K562 (cell line): ENCODE results near the gene PITHD1. TPM values are rescaled to one million over a fixed set of nuclear protein-coding genes. Genes with fewer than 3 reads are reported as not detected.

Experiments used
- MBD2 ChIP-seq: sonication (generic); IDR thresholded peaks from 2 replicates; pipeline ENCODE4 v1.6.1; 2016; ENCODE audit warnings: low read depth, borderline replicate concordance
- TRIM28 ChIP-seq: fragments of 450-650 bp; IDR thresholded peaks from 2 replicates; pipeline ENCODE4 v1.6.1; 2017
- ZFX ChIP-seq: sonication (generic); formaldehyde crosslinking; IDR thresholded peaks from 2 replicates; pipeline ENCODE4 v1.8.0; 2022; ENCODE audit warnings: mild to moderate bottlenecking, missing genetic modification reagents, moderate library complexity
- polyA plus RNA-seq, 8 experiments: library from polyadenylated mRNA; depleted of rRNA in 4 of 8; stranded (reverse) in 5 of 8; unstranded in 3 of 8; fragments of >200 nt; fragmentation: Nextera tagmentation in 2 of 8; fragmentation: Illumina TruSeq in 1 of 8; extraction: Ambion mirVana in 2 of 8; extraction: Trizol in 1 of 8; gene quantifications; 2 replicates each; pipeline versions ENCODE4 v1.2.1 to v1.2.3, GENCODE V29; 2011 to 2014; ENCODE audit warnings: inconsistent platforms in 1 of 8, missing spikeins in 1 of 8
- total RNA-seq, 7 experiments: library from RNA; depleted of rRNA in 6 of 7; stranded (reverse); fragments of >200 nt in 6 of 7; fragmentation: Illumina TruSeq in 2 of 7; extraction: Trizol in 2 of 7; gene quantifications; 2 replicates each; pipeline versions ENCODE4 v1.2.1 to v1.2.3, GENCODE V29; 2011 to 2021; ENCODE audit warnings: low replicate concordance in 1 of 7
- TF ChIP-seq, protein P1 (sequence below), 2 experiments: fragments of 450-650 bp; formaldehyde crosslinking in 1 of 2; IDR thresholded peaks; 2 replicates each; pipeline versions ENCODE4 v1.4.0 to v1.6.1; 2014 to 2020; ENCODE audit warnings: mild to moderate bottlenecking in 2 of 2, borderline replicate concordance in 1 of 2, low read depth in 1 of 2
- TF ChIP-seq, protein P2 (sequence below): fragments of 450-650 bp; conservative IDR thresholded peaks from 2 replicates; pipeline ENCODE4 v1.6.1; 2016; ENCODE audit warnings: missing genetic modification characterization, low read depth, mild to moderate bottlenecking, missing compliant biosample characterization, moderate library complexity
- TF ChIP-seq, protein P3 (sequence below): fragments of 250-450 bp; sonication (Bioruptor Pico); IDR thresholded peaks from 2 replicates; pipeline ENCODE4 v1.5.0; 2020; ENCODE audit warnings: mild to moderate bottlenecking
- TF ChIP-seq, protein P4 (sequence below): fragments of 250-450 bp; sonication (Bioruptor Pico); IDR thresholded peaks from 2 replicates; pipeline ENCODE4 v1.8.0; 2022; ENCODE audit warnings: inconsistent platforms, mild to moderate bottlenecking, moderate library complexity, borderline replicate concordance
- TF ChIP-seq, protein P5 (sequence below): fragments of 150-350 bp; IDR thresholded peaks from 2 replicates; pipeline ENCODE4 v1.6.1; 2014; ENCODE audit warnings: low read depth, mild to moderate bottlenecking, low read length, borderline replicate concordance

The PITHD1 gene
- total and polyA plus RNA-seq, 9 of the 15 experiments (the other 6 are each of a cell fraction or from before 2014, with no cell fraction given), result 46.5 to 175 (median 149) TPM

DNA sequence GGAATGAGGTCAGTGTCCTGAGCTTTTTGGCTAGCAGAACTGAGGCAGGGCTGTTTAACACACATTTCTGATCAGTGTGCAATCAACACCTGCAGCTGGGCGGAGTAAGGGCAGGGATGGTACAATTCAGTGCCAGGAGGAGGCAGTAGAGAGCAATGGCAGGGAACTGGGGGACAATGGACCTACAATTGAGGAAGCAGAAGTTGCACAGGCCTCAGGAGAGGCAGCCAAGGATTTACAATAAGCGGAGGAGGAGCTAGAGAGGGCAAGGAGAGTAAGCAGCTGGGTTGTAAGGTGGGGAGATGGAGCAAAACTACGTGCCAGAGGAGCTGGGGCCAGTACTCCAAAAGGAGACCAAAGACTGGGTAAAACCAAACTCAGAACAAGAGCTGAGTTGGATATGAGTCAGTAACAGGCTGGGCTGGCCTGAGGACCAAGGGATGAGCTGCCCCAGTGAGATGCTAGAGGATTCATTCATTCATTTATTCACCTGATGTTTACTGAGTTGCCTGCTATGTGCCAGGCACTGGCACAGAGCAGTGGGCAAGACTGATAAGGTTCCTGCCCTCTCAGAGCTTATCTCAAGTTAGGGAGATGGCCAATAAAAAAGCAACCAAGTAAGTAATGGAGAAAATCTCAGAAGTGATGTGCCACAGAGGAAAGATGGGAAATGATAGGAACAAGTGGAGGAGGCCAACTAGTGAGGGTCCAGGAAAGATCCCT, 32.8 kb downstream of the PITHD1 start (continued):
- TF ChIP-seq, protein P1, sequence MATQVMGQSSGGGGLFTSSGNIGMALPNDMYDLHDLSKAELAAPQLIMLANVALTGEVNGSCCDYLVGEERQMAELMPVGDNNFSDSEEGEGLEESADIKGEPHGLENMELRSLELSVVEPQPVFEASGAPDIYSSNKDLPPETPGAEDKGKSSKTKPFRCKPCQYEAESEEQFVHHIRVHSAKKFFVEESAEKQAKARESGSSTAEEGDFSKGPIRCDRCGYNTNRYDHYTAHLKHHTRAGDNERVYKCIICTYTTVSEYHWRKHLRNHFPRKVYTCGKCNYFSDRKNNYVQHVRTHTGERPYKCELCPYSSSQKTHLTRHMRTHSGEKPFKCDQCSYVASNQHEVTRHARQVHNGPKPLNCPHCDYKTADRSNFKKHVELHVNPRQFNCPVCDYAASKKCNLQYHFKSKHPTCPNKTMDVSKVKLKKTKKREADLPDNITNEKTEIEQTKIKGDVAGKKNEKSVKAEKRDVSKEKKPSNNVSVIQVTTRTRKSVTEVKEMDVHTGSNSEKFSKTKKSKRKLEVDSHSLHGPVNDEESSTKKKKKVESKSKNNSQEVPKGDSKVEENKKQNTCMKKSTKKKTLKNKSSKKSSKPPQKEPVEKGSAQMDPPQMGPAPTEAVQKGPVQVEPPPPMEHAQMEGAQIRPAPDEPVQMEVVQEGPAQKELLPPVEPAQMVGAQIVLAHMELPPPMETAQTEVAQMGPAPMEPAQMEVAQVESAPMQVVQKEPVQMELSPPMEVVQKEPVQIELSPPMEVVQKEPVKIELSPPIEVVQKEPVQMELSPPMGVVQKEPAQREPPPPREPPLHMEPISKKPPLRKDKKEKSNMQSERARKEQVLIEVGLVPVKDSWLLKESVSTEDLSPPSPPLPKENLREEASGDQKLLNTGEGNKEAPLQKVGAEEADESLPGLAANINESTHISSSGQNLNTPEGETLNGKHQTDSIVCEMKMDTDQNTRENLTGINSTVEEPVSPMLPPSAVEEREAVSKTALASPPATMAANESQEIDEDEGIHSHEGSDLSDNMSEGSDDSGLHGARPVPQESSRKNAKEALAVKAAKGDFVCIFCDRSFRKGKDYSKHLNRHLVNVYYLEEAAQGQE (IDR thresholded peaks at IDR 0.05; ENCODE audit: borderline replicate concordance), result peak; percentile 83
- TF ChIP-seq, protein P1 (CRISPR knock-in tag; IDR thresholded peaks at IDR 0.05; ENCODE audit: low read depth), result no peak
- TF ChIP-seq, protein P2, sequence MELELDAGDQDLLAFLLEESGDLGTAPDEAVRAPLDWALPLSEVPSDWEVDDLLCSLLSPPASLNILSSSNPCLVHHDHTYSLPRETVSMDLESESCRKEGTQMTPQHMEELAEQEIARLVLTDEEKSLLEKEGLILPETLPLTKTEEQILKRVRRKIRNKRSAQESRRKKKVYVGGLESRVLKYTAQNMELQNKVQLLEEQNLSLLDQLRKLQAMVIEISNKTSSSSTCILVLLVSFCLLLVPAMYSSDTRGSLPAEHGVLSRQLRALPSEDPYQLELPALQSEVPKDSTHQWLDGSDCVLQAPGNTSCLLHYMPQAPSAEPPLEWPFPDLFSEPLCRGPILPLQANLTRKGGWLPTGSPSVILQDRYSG (tag), result no peak
- TF ChIP-seq, protein P3, sequence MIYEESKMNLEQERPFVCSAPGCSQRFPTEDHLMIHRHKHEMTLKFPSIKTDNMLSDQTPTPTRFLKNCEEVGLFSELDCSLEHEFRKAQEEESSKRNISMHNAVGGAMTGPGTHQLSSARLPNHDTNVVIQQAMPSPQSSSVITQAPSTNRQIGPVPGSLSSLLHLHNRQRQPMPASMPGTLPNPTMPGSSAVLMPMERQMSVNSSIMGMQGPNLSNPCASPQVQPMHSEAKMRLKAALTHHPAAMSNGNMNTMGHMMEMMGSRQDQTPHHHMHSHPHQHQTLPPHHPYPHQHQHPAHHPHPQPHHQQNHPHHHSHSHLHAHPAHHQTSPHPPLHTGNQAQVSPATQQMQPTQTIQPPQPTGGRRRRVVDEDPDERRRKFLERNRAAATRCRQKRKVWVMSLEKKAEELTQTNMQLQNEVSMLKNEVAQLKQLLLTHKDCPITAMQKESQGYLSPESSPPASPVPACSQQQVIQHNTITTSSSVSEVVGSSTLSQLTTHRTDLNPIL, result no peak
- TF ChIP-seq TRIM28 (no peak), ZFX (CRISPR knock-in tag) (peak; percentile 43), MBD2 (no peak)
- TF ChIP-seq, protein P4, sequence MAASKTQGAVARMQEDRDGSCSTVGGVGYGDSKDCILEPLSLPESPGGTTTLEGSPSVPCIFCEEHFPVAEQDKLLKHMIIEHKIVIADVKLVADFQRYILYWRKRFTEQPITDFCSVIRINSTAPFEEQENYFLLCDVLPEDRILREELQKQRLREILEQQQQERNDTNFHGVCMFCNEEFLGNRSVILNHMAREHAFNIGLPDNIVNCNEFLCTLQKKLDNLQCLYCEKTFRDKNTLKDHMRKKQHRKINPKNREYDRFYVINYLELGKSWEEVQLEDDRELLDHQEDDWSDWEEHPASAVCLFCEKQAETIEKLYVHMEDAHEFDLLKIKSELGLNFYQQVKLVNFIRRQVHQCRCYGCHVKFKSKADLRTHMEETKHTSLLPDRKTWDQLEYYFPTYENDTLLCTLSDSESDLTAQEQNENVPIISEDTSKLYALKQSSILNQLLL, result no peak
- TF ChIP-seq, protein P5, sequence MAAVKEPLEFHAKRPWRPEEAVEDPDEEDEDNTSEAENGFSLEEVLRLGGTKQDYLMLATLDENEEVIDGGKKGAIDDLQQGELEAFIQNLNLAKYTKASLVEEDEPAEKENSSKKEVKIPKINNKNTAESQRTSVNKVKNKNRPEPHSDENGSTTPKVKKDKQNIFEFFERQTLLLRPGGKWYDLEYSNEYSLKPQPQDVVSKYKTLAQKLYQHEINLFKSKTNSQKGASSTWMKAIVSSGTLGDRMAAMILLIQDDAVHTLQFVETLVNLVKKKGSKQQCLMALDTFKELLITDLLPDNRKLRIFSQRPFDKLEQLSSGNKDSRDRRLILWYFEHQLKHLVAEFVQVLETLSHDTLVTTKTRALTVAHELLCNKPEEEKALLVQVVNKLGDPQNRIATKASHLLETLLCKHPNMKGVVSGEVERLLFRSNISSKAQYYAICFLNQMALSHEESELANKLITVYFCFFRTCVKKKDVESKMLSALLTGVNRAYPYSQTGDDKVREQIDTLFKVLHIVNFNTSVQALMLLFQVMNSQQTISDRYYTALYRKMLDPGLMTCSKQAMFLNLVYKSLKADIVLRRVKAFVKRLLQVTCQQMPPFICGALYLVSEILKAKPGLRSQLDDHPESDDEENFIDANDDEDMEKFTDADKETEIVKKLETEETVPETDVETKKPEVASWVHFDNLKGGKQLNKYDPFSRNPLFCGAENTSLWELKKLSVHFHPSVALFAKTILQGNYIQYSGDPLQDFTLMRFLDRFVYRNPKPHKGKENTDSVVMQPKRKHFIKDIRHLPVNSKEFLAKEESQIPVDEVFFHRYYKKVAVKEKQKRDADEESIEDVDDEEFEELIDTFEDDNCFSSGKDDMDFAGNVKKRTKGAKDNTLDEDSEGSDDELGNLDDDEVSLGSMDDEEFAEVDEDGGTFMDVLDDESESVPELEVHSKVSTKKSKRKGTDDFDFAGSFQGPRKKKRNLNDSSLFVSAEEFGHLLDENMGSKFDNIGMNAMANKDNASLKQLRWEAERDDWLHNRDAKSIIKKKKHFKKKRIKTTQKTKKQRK, result no peak
